Right lobe of liver (tissue), 6 donors: ENCODE data around the gene SLC9B2. TPM values are rescaled to one million over a fixed set of nuclear protein-coding genes. Genes with fewer than 3 reads are reported as not detected.

Experiments
- ATAC-seq, 4 donors: fragments of 200-7000 bp; cut with Tn5 transposase; one replicate each; pipeline ENCODE4 v1.9.1; 2020; ENCODE audit warnings: mild to moderate bottlenecking in 4 of 4, moderate library complexity in 4 of 4
- DNase-seq, 3 donors: peaks; one replicate each; pipeline ENCODE4 v3.0.0-alpha.2; 2020
- H3K27ac ChIP-seq, 3 donors: fragments of 200-600 bp; one replicate each; pipeline ENCODE4 v1.8.0; 2022
- H3K27me3 ChIP-seq, 2 donors: fragments of 200-600 bp; one replicate each; pipeline ENCODE4 v1.8.0; 2022
- H3K36me3 ChIP-seq, 4 donors: fragments of 200-600 bp; sonication (generic) in 1 of 4; one replicate each; pipeline versions ENCODE4 v1.5.1 to v1.8.0; 2017 to 2022; ENCODE audit warnings: control low read depth in 1 of 4
- H3K4me1 ChIP-seq, 4 donors: fragments of 200-600 bp; sonication (generic) in 1 of 4; one replicate each; pipeline versions ENCODE4 v1.5.1 to v1.8.0; 2017 to 2022; ENCODE audit warnings: control low read depth in 1 of 4
- H3K4me3 ChIP-seq, 3 donors: fragments of 200-600 bp; one replicate each; pipeline ENCODE4 v1.8.0; 2022
- H3K9me3 ChIP-seq, 4 donors: fragments of 200-600 bp; sonication (generic) in 1 of 4; one replicate each; pipeline versions ENCODE4 v1.5.1 to v1.8.0; 2017 to 2022; ENCODE audit warnings: control low read depth in 1 of 4
- CTCF ChIP-seq, 4 donors: fragments of 200-600 bp in 3 of 4; fragments of 450-650 bp in 1 of 4; IDR thresholded peaks; one replicate each; pipeline versions ENCODE4 v1.5.1 to v1.8.0; 2016 to 2022; ENCODE audit warnings: antibody characterized with exemption in 4 of 4, mild to moderate bottlenecking in 2 of 4
- POLR2A ChIP-seq: fragments of 450-650 bp; IDR thresholded peaks from one replicate; pipeline ENCODE4 v1.6.1; 2017; ENCODE audit warnings: antibody characterized with exemption, mild to moderate bottlenecking
- WGBS: methylation state at CpG from one replicate; pipeline ENCODE4 v1.1.6; 2018; ENCODE audit warnings: low coverage, low lambda C conversion rate; ENCODE audit not compliant: insufficient coverage; ENCODE audit errors: missing lambda C conversion rate; 5-methylcytosine and 5-hydroxymethylcytosine counted together
- intact Hi-C, 2 donors: fragments of 100-400 bp; cut with DNase I; formaldehyde crosslinking; loops; one replicate each; pipeline versions ENCODE4 v1.11.2 to v1.14.1; 2022
- long read RNA-seq: library from polyadenylated mRNA; unstranded; transcript quantifications from one replicate; pipeline ENCODE4 v2.0.0, GENCODE V29; 2019
- total RNA-seq, 6 experiments: library from RNA; depleted of rRNA in 2 of 6; stranded (reverse); fragments of >200 nt in 2 of 6; fragmentation: NEBNext Ultra II Directional in 3 of 6; extraction: Animal tissue kit (Norgen Biotek cat#: 25700) in 3 of 6; gene quantifications; one replicate each; pipeline versions ENCODE4 v1.1.0 to v1.2.4, GENCODE V29; 2016 to 2023
- donor health status: DM: no; HTN: yes; CAD: no.
- donor health status: DM: no; HTN: no; CAD: no.
- donor health status: DM: no; HTN: no; CAD: no.
- donor health status: DM: no; HTN: yes; CAD: no.
- donor health status: DM: no; HTN: yes; CAD: no.

SLC9B2 gene
- 10 to 100 TPM; 27.9 to 49.1 (median 40.2) TPM for total RNA-seq
- long read RNA-seq, transcript SLC9B2-202 (12 exons, 3,126 nt): major isoform, 6 of 8 reads
- long read RNA-seq, partial matches to known transcripts: 2 of 8 reads
- long read RNA-seq, other reads (novel, unspliced or antisense): 0 of 8 reads

GRCh38 chr4:103076747-103077347 is at the start of gene SLC9B2:
Gene SLC9B2, minus strand, starts transcription at chr4:103076761. Its CDS starts 9,211 bp downstream, at chr4:103067550.
- 8% methylated on average over 16 of the region's 21 CpGs for WGBS
- Histone ChIP-seq H3K4me1 (peaks cover 0 to 22% (median 0%) of the 10 kb centered on the region in 4 donors), H3K27me3 (no peaks in the 10 kb centered on the region), H3K27ac (peak within 1 kb of the TSS; percentile 90 to 97 (median 97)), H3K9me3 (no peaks in the 10 kb centered on the region), H3K36me3 (peaks cover 0 to 11% (median 0%) of the 10 kb centered on the region in 4 donors), H3K4me3 (peak within 1 kb of the TSS; percentile 71 to 75 (median 74))
- TF ChIP-seq POLR2A (no peak), CTCF (IDR thresholded peaks at IDR 0.05) (no peak)
- intact Hi-C loops: no loop called here
- peak in 1 of 4 donors; percentile 62 for ATAC-seq
- no peak for DNase-seq

GRCh38 chr4:103126126-103126525 is 49.6 kb upstream of the SLC9B2 start:
- 91% methylated on average over 3 of the region's 3 CpGs for WGBS
- intact Hi-C loops: no loop called here

GRCh38 chr4:103123114-103123513 is 46.6 kb upstream of the SLC9B2 start:
- DNase-seq: no peak
- TF ChIP-seq POLR2A (no peak), CTCF (IDR thresholded peaks at IDR 0.05) (no peak)
- no peak for ATAC-seq
- Histone ChIP-seq H3K27ac (no peak overlapping the region), H3K4me1 (peaks cover 0 to 10% (median 0%) of the 10 kb centered on the region in 4 donors), H3K9me3 (no peaks in the 10 kb centered on the region), H3K36me3 (no peaks in the 10 kb centered on the region), H3K27me3 (no peaks in the 10 kb centered on the region), H3K4me3 (no peak overlapping the region)
- intact Hi-C loops: no loop called here
- WGBS: 90% methylated on average over 3 of the region's 3 CpGs

More at GRCh38 chr4:103126126-103126525, 49.6 kb upstream of the SLC9B2 start:
- DNase-seq (no peak), ATAC-seq (peak in 1 of 4 donors; percentile 24)
- H3K4me1 ChIP-seq: peaks cover 0 to 10% (median 0%) of the 10 kb centered on the region in 4 donors
- no peak overlapping the region for H3K27ac ChIP-seq
- no peaks in the 10 kb centered on the region for H3K9me3 ChIP-seq
- H3K4me3 ChIP-seq: no peak overlapping the region
- H3K27me3 ChIP-seq: no peaks in the 10 kb centered on the region
- no peaks in the 10 kb centered on the region for H3K36me3 ChIP-seq
- TF ChIP-seq CTCF (IDR thresholded peaks at IDR 0.05): no peak
- no peak for TF ChIP-seq POLR2A

GRCh38 chr4:103118166-103118565 is 41.6 kb upstream of the SLC9B2 start:
- no peaks in the 10 kb centered on the region for H3K27me3 ChIP-seq
- ATAC-seq (no peak), DNase-seq (no peak)
- TF ChIP-seq CTCF (IDR thresholded peaks at IDR 0.05): no peak
- no peak for TF ChIP-seq POLR2A
- WGBS: 80% methylated on average over 1 of the region's 1 CpG
- intact Hi-C loops: no loop called here
- no peak overlapping the region for H3K4me3 ChIP-seq
- H3K9me3 ChIP-seq: no peaks in the 10 kb centered on the region
- no peaks in the 10 kb centered on the region for H3K4me1 ChIP-seq
- no peak overlapping the region for H3K27ac ChIP-seq
- H3K36me3 ChIP-seq: no peaks in the 10 kb centered on the region
